HG02642 (cell line): ENCODE data around the gene LAMP1.
"Not testable (repeated sequence)": the region's sequence is repeated elsewhere in the genome, so short reads cannot be mapped to it uniquely, and the experiment has no call there.

ENCODE experiments used
- ATAC-seq: cut with Tn5 transposase; IDR thresholded peaks from one replicate; pipeline ENCODE4 v1.9.1; 2021; ENCODE audit warnings: mild to moderate bottlenecking; ENCODE audit not compliant: unreplicated experiment, poor library complexity

LAMP1 gene

GRCh38 chr13:113324398-113324797, 27.4 kb downstream of the LAMP1 start:
- ATAC-seq, result no peak

GRCh38 chr13:113325779-113326178, 28.7 kb downstream of the LAMP1 start:
- no peak for ATAC-seq

GRCh38 chr13:113327391-113327765, 30.3 kb downstream of the LAMP1 start:
- no peak for ATAC-seq

GRCh38 chr13:113327766-113328471, 30.9 kb downstream of the LAMP1 start:
- ATAC-seq, result no peak

- no peak for ATAC-seq
Observed at GRCh38 chr13:113328851-113329250, 31.8 kb downstream of the LAMP1 start.

GRCh38 chr13:113329656-113330312, 32.7 kb downstream of the LAMP1 start:
- no peak for ATAC-seq

- no peak for ATAC-seq
Observed at GRCh38 chr13:113332615-113333014, 35.6 kb downstream of the LAMP1 start.

- no peak for ATAC-seq
Observed at GRCh38 chr13:113333076-113333475, 36.0 kb downstream of the LAMP1 start.

- no peak for ATAC-seq
Observed at GRCh38 chr13:113337556-113337955, 40.5 kb downstream of the LAMP1 start.

GRCh38 chr13:113337976-113338375, 40.9 kb downstream of the LAMP1 start:
- no peak for ATAC-seq

- ATAC-seq, result no peak
Observed at GRCh38 chr13:113338451-113338850, 41.4 kb downstream of the LAMP1 start.

GRCh38 chr13:113342820-113343691, 46.0 kb downstream of the LAMP1 start:
- ATAC-seq, result no peak

GRCh38 chr13:113343692-113343968, 46.6 kb downstream of the LAMP1 start:
- ATAC-seq, result no peak

GRCh38 chr13:113345486-113345885, 48.4 kb downstream of the LAMP1 start:
- ATAC-seq, result no peak

GRCh38 chr13:113347736-113348225, 50.7 kb downstream of the LAMP1 start:
- not testable (repeated sequence) for ATAC-seq

- ATAC-seq, result no peak
Observed at GRCh38 chr13:113348591-113348990, 51.6 kb downstream of the LAMP1 start.

GRCh38 chr13:113349050-113349449, 52.0 kb downstream of the LAMP1 start:
- no peak for ATAC-seq

GRCh38 chr13:113349491-113349890, 52.5 kb downstream of the LAMP1 start:
- ATAC-seq, result no peak

GRCh38 chr13:113350065-113350937, 53.3 kb downstream of the LAMP1 start:
- no peak for ATAC-seq

- ATAC-seq, result no peak
Observed at GRCh38 chr13:113350938-113351335, 53.9 kb downstream of the LAMP1 start.
